Hindlimb muscle (tissue), 1 donor: Measurements from ENCODE around the gene TRIP12. TPM values are rescaled to one million over a fixed set of nuclear protein-coding genes. Genes with fewer than 3 reads are reported as not detected.
"Not testable (repeated sequence)": the region's sequence is repeated elsewhere in the genome, so short reads cannot be mapped to it uniquely, and the experiment has no call there.

ENCODE experiments used
- DNase-seq: peaks from one replicate; pipeline ENCODE4 v3.0.0-alpha.2; 2013
- polyA plus RNA-seq: library from polyadenylated mRNA; unstranded; fragments of 120-200 nt; gene quantifications from one replicate; pipeline ENCODE4 v1.2.1, GENCODE V29; 2013; ENCODE audit not compliant: insufficient read length

Gene TRIP12
- polyA plus RNA-seq, 1 donor = 196 TPM

DNA sequence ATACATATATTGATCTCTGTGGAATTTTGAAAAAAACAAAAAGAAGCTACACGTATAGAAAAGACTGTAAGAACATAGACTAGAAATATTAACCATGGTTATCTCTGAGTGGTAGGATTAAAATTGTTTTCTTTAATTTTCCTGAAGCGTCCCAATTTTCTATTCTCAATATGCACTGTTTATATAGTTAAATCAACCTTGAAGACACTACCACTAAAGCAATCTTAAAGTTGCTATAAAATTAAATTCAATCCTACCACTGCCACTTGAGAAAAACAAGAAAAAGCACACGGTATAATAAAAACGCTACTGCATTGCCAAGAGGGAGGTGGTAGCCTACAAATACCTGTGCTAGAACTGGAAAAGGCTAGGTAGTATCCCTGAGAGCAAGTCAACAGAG, 47.2 kb downstream of the TRIP12 start:
- DNase-seq = no peak

DNA sequence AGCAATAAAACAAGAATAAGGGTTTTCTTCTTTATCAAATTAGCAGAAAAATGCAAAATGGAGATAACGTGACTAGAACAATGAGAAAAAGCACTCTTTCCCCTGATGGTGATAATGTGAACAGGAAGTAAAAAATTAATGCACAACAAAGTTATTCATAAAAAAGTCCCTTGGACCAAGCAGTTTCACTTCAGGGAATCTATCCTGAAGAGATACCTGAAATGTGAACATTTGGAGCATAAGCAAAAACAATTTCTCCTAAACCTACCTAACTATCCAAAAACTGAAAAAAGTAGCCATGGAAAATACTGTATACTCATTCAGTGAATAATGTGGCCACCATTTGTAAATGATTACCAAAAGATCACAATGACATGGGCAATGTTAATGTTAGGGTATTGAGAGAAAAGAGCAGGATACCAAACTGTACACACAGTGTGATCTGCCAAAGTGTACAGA, 48.7 kb downstream of the TRIP12 start:
- no peak for DNase-seq

DNA sequence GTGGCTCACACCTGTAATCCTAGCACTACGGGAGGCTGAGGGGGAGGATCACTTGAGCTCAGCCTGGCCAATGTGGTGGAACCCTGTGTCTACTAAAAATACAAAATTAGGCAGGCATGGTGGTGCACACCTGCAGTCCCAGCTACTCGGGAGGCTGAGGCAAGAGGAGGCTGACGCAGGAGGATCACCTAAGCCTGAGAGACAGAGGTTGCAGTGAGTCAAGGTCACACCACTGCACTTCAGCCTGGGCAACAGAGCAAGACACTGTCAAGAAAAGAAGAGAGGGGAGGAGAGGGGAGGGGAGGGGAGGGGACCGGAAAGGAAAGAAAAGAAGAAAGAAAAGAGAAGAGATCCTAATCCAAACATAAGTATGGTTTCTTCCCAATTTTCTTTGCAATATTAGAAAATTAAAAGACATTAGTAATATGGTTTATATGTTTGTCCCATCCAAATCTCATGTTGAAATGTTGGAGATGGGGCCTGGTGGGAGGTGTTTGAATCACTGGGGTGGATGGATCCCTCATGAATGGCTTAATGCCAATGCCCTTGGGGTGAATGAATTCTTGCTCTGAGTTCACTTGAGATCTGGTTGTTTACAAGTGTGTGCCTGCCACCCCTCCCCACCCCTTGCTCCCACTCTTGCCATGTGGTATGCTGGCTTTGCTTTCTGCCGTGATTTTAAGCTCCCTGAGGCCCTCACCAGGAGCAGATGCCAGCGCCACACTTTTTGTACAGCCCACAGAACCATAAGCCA, 50.7 kb downstream of the TRIP12 start:
- DNase-seq = no peak

DNA sequence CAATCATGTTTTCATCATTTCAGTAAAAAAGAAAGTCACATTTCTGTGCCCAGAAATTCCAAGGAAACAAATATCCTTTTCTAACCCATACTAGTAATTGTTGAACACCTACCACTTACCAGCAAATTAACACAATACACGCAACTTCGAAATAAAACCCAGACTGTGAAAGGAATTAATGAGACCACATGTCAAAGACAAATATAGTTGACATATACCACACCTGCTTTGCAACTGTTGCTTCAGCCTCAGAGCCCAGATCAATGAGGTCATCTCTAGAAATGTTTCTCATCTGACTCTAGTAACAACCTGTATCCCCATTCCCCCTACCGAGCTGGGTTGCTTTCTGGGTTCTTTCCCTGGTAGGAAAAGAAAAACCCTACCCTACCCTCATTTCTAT, 52.6 kb downstream of the TRIP12 start:
- no peak for DNase-seq

DNA sequence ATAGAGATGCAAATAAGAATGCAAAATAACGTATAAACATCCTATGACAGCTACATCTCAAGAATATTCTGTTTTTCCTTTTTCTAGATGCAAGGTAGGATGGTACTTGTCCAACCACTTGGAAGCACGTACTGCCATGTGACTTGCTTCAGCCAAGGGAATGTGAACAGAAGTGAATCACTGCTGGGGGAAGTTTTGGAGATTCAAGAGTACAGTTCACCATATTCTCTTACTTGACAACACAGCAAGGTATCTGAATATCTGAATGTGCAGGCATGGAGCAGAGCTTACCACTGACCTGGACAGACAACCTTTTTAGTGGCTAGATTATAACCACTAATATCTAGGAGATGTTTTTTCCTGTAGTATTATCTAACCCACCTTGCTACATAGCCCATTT, 53.0 kb downstream of the TRIP12 start:
- no peak for DNase-seq

DNA sequence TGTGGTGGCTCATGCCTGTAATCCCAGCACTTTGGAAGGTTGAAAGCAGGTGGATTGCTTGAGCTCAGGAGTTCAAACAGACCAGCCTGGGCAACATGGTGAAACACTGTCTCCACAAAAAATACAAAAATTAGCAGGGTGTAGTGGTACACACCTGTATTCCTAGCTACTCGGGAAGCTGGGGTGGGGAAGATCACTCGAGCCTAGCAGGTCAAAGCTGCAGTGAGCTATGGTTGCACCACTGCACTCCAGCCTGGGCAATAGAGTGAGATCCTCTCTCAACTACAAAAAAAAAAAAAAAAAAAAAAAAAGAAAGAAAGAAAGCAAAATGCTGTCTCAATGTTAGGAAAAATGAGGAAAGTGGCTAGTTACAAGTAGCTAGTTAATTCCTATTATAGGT, 56.8 kb downstream of the TRIP12 start:
- DNase-seq = no peak

DNA sequence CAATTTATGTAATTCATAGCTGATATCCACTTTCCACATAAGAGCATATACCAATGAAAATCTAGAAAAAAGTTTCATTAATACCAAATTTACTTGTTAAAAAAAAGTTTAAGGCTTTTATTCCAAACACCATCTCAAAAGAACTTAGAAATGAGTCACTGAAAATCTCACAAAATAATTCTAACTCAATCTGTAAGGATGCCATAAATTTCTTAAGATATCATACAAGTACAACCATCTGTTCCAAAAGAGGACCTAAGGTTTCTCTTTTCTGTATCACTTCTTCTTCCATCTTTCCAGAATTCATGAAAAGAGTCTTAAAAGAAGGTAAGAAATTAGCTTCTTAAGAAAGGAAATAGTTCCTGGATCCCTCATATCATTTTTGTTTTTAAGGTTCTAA, 60.4 kb downstream of the TRIP12 start:
- DNase-seq = no peak

DNA sequence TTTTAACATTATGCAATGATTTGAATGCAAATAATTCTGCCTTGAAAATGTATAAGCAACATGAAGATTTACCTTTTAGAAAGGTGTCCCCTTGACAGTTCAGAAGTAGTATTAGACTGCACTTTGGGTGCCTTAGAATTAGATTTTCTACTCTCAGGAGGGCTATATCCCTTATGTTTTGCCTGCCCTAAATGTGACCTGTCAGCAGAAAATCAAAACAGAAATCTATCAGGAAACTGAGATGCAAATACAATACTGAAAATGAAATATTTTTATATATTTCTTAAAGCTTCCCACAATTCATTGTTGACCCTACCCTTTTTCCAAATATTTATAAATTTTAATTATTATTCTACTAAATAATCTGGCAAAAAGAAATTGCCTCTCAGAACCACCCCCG, 61.5 kb downstream of the TRIP12 start:
- DNase-seq = no peak

DNA sequence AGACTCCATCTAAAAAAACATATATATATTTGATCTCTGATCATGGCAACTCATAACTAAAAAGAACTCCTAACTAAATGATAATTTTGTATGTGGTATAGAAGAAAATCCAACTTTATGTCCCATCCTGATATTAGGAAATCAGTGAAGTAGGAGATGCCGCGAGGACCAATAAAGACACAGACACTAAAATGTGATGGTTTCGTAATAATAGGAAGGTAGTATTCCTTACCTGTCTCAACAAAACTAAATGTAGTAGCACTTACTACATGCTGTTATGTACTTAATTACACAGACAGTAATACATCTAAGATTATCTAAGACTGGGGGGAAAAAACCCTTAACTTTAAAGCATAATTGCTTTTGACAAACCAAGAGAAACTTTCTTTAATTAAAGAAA, 63.5 kb downstream of the TRIP12 start:
- no peak for DNase-seq

DNA sequence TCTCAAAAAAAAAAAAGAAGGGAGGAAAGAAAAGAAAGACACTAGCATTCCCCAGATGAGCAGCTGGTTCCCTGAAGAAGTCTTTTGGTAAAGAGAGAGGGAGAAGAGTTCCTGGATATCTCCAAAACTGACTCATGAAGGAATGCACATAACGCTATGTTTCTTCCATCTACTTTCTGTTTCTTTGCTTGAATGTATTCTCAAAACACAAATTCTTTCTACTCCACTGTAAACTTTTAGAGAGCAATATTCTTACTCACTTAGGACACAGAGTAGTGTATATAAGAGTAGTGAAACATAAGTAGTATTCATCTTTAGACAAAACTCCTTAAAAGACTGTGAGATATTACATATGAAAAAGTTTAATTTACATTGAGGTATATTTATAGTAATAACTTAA, 64.2 kb downstream of the TRIP12 start:
- DNase-seq = no peak

DNA sequence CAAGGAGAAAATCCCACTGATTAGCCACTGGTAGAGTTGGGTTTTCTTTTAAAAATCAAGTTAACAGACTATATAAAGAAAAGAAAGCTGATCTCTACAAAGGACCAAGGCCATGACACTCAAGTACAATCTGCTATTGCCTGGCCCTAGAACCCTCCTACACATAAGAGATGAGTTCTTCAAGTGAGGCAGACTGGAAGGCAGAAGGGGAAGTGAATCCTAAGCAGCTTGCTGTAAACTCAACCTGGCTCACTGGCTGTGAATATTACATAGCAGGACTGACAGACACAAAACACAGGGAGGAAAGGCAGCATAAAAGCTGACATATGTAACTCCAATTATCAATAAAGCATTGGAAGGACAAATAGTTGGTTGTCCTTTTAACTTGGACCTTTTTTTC, 65.4 kb downstream of the TRIP12 start:
- no peak for DNase-seq

DNA sequence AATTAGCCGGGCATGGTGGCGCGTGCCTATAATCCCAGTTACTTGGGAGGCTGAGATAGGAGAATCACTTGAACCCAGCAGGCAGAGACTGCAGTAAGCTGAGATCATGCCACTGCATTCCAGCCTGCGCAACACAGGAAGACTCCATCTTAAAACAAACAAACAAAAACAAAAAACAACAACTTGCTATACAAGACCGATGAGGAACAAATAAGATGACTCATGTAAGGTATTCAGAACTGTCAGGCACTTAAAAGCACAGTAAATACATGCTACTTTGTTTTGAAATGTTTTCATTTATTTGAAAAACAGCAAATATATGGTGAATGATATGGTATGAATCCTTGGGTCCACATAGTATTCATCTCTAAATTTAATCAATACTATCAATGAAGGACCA, 66.7 kb downstream of the TRIP12 start:
- no peak for DNase-seq

DNA sequence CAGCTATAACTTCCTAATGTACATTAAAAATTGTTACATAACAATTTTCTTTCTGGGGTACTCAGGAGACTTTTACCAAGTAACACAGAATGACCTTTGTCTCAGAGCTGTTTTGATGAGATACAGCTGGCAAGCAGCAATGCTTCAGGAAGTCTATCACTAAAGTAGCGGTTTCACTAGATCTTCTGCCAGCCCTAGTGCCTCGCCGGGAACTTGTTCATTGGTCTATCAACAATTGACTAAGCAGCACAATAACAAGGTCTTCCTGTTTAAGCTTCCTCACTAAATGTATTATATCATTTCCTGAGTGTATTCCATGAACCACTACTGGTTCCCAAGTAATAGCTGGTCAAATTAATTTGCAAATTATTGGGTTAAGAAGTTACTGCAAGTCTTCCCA, 69.2 kb downstream of the TRIP12 start:
- DNase-seq = no peak

DNA sequence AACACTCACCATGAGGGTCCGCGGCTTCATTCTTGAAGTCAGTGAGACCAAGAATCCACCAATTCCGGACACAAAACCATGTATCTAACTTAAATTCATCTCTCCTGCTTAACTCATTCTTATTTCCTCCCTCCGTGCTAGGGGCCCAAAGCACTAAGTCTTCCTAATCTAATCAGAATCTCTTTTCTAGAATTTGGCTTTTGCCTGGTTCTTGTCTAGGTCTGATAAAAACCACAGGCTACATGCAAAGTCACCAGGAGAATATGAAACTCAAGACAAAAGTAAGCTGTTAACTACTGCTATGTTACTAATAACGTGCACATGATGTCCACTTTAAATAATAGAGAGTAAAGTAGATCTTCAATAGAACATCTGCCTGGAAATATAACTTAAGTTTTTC, 69.9 kb downstream of the TRIP12 start:
- no peak for DNase-seq

DNA sequence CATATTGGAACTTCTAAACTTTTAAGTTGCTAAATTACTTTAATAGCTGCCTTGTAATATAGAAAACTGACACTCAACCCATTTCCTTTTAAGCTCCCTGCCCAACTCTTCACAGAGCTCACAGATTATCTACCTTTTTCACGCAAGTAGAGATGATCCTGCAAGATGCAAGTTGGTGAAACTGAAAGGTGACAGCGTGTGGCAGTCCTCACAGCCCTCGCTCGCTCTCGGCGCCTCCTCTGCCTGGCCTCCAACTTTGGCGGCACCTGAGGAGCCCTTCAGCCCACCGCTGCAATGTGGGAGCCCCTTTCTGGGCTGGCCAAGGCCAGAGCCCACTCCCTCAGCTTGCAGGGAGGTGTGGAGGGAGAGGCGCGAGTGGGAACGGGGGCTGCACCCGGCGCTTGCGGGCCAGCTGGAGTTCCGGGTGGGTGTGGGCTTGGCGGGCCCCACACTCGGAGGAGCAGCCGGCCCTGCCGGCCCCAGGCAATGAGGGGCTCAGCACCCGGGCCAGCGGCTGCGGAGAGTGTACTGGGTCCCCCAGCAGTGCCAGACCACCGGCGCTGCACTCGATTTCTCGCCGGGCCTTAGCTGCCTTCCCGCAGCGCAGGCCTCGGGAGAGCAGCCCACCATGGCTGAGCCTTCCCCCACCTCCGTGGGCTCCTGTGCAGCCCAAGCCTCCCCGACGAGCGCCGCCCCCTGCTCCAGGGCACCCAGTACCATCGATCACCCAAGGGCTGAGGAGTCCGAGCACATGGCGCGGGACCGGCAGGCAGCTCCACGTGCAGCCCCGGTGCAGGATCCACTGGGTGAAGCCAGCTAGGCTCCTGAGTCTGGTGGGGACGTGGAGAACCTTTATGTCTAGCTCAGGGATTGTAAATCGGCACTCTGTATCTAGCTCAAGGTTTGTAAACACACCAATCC, 71.2 kb downstream of the TRIP12 start:
- not testable (repeated sequence) for DNase-seq

DNA sequence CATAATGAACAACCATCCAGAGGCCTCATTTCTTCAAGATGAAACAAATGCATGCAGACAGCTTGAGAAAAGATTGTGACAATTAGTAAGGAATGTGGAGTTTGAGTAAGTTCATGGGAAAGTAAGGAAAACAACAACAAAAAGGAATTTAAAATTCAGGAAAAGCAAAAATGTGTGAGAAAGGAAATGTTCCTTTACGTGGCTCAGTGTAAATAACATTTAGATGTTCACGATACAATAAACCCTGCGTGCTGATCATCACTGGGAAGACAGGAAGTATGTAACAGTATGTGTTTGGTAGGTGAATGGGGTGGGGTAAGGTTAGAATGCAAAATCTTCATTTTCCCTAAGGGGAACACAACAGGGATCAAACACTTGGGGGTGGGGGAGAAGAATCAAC, 72.7 kb downstream of the TRIP12 start:
- DNase-seq = no peak

DNA sequence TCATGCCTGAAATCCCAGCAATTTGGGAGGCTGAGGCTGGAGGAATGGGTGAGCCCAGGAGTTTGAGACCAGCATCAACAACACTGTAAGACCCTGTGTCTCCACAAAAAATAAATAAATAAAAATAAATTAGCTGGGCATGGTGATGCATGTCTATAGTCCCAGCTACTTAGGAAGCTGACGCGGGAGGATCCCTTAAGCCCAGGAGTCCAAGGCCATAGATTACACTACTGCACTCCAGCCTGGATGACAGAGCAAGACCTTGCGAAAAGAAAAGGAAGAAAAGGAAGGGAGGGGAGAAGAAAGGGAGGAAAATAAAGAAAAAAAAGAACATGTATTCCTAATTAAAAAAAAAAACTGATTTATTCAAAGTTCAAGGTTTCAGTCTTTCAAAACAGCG, 78.2 kb downstream of the TRIP12 start:
- DNase-seq = no peak

DNA sequence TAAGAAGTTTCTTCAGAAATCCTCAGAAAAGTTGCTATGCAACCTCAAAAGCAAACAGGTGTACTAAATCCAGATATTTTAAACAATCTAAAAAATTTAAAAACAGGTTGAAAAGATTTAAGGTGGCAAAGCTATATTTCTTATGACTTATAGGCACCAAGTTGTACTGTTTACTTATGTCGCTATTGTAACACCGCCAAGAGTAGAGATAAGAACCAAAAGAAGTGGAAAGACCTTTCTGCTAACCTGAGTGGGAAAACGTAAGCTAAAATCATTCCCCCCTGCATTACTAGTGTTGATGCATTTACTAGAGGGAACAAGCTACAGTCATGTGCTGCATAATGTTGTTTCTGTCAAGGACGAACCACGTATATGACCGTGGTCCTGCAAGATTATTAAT, 83.1 kb downstream of the TRIP12 start:
- DNase-seq = no peak

DNA sequence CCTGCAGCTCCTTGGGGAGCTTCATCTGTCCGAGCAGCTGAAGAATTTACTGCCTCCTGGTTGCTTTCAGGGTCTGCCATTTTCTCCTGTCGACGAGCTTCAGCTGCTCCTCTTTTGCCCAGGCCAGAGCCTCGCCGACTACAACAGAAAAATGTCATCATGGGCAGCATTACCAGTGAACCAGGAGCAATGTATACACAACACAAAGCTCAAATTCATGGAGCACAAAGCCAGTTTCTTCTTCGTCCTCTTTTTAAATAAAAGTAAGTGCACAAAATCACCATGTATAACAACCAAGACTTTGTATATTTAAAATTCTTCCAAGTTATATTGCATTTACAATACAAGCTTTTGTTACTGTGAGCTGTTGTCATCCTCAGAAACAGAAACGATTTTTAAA, 85.0 kb downstream of the TRIP12 start:
- no peak for DNase-seq

DNA sequence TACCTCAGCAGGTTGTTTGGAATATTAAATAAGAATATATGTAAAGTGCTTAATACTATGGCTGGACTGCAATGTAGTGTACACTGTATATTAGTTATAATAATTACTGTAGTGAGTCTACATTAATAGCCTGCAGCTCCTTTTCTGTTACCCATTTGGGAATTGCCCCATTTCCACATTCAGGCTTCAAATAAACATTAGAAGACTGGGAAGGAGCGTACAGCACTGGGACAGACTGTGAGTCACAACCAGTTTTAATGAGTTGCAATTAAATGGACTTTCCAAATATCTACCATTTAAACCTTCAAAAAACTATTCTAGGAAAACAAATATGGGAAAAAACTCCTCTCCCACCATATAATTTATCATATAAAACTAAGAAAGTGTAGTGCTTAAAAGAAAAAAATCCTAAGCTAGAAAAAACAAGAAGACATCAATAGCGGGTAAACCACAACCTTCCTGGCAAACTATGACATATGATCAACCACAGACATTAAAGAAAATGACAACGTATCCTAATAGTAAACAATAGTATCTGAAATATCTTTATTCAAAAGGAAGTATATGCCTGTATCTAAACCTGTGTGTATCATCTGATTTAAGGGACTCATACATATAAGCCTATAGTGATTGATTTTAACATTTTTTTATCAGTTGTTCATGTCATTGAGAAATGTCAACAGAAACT, 86.1 kb downstream of the TRIP12 start:
- DNase-seq = no peak

DNA sequence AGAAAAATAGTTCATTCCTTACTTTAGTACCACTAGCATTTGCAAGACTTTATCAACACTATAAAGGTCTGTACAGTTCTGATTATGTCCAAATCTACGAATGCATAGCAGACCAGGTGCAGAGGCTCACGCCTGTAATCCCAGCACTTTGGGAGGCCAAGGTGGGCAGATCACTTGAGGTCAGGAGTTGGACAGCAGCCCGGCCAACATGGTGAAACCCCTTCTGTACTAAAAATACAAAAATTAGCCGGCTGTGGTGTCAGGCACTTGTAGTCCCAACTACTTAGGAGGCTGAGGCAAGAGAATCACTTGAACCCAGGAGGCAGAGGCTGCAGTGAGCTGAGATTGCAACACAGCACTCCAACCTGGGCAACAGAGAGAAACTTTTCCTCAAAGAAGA, 87.4 kb downstream of the TRIP12 start:
- DNase-seq = not testable (repeated sequence)

DNA sequence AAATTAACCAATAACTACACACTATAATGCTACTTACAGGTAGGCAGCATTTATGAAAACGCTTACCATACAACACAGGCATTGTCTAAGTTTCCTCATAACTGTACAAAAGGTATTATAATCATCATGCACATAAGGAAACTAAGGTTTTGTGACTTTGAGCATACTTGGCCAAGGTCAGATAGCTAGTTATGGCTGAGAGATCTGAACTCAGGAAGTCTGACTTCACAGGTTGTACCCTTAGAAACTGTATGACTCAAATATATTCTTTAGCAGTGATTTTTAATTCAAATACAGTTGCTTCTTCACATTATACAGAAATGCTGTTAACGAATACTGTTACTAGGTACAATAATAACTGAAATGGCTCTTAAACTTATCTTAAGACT, 89.3 kb downstream of the TRIP12 start:
- DNase-seq = no peak

DNA sequence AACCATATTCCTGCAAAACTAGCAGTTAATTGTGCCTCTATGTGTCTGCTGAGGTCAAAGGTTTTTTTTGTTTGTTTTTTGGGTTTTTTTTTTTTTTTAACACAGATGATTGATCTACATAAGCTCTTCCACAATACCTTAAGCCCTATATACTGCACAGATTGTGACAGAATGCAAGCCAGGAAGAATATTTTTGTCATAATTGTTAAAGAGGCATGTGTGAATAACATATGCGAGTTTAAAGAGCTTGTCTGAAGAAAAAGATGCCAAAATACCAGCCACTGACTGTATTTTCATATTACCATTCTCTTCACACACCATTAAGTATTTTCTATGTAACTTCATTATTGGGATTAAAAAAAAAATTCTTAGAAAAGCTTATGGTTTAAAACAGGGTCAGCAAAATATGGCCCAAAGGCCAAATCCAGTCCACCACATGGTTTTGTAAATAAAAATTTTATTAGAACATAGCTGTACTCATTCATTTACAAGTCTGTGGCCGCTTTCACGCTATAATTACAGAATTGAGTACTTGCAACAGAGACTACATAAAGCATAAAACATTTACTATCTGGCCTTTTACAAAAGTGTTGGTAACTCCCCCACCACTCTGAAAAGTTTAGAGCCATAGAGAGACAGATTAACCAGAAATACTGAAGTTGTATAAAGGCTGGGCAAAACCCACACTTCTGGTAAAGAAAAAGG, 89.9 kb downstream of the TRIP12 start:
- DNase-seq = no peak
